SU-DHL-6 (cell line): ENCODE results near the gene TEDDM1.

ENCODE experiments used
- H2AFZ ChIP-seq: fragments of 200-600 bp; sonication (generic); 2 replicates; pipeline ENCODE4 v1.6.1; 2014; ENCODE audit warnings: low read depth, mild to moderate bottlenecking, moderate library complexity, mixed read lengths, antibody characterized with exemption, low read length; ENCODE audit not compliant: severe bottlenecking
- H3F3A ChIP-seq: fragments of 200-600 bp; shearing (Covaris generic); 2 replicates; pipeline ENCODE4 v1.6.0; 2016; ENCODE audit warnings: antibody characterized with exemption, mild to moderate bottlenecking; ENCODE audit not compliant: insufficient read depth
- H3K27ac ChIP-seq: fragments of 200-600 bp; sonication (generic); 2 replicates; pipeline ENCODE4 v1.5.1; 2016; ENCODE audit warnings: low read depth, mild to moderate bottlenecking, low read length, moderate library complexity, mixed read lengths
- H3K27me3 ChIP-seq: fragments of 200-600 bp; sonication (generic), shearing (Covaris generic); 2 replicates; pipeline ENCODE4 v1.6.0; 2014; ENCODE audit warnings: mild to moderate bottlenecking, low read length
- H3K36me3 ChIP-seq: fragments of 200-600 bp; sonication (generic); 2 replicates; pipeline ENCODE4 v1.6.1; 2014; ENCODE audit warnings: mild to moderate bottlenecking, low read length, mixed read lengths
- H3K4me2 ChIP-seq: fragments of 300-600, 200-600 bp; shearing (Covaris generic), sonication (generic); 2 replicates; pipeline ENCODE4 v1.6.0; 2014; ENCODE audit warnings: low read length, low read depth, mild to moderate bottlenecking; ENCODE audit not compliant: poor library complexity, severe bottlenecking
- H3K4me3 ChIP-seq: fragments of 200-600 bp; sonication (generic); 2 replicates; pipeline ENCODE4 v1.5.1; 2014; ENCODE audit warnings: antibody characterized with exemption, low read length, mild to moderate bottlenecking, mixed read lengths; ENCODE audit not compliant: insufficient read depth, poor library complexity, severe bottlenecking
- H3K79me2 ChIP-seq: fragments of 200-600 bp; sonication (generic); 2 replicates; pipeline ENCODE4 v1.6.1; 2014; ENCODE audit warnings: mild to moderate bottlenecking, low read length, moderate library complexity; ENCODE audit not compliant: insufficient read depth
- H3K9ac ChIP-seq: fragments of 200-600 bp; sonication (generic); 2 replicates; pipeline ENCODE4 v1.7.0; 2014; ENCODE audit warnings: mild to moderate bottlenecking, low read length
- H3K9me2 ChIP-seq: fragments of 200-600 bp; sonication (generic); replicated peaks from 2 replicates; pipeline ENCODE4 v1.6.1; 2014; ENCODE audit warnings: low read length; ENCODE audit not compliant: insufficient read depth
- H3K9me3 ChIP-seq: fragments of 200-600 bp; sonication (generic); 2 replicates; pipeline ENCODE4 v1.6.1; 2014; ENCODE audit warnings: low read length, mixed read lengths; ENCODE audit not compliant: insufficient read depth
- H4K20me1 ChIP-seq: fragments of 200-600 bp; sonication (generic); 2 replicates; pipeline ENCODE4 v1.6.1; 2014; ENCODE audit warnings: low read depth, mild to moderate bottlenecking, antibody characterized with exemption, low read length, moderate library complexity, mixed read lengths
- CTCF ChIP-seq: fragments of 200-600 bp; sonication (generic); IDR thresholded peaks from one replicate; pipeline ENCODE4 v1.5.1; 2017; ENCODE audit warnings: antibody characterized with exemption, mild to moderate bottlenecking, low read length, moderate library complexity; ENCODE audit not compliant: insufficient read depth, poor library complexity, severe bottlenecking
- EZH2phosphoT487 ChIP-seq: fragments of 200-600 bp; sonication (generic), shearing (Covaris generic); conservative IDR thresholded peaks from 2 replicates; pipeline ENCODE4 v1.6.1; 2018; ENCODE audit warnings: mild to moderate bottlenecking, antibody characterized with exemption, low read length, moderate library complexity, mixed read lengths

The TEDDM1 gene

GRCh38 chr1:182407724-182408123, 7.3 kb upstream of the TEDDM1 start:
- Histone ChIP-seq H3K4me2 (no peak overlapping the region), H4K20me1 (no peaks in the 10 kb centered on the region), H2AFZ (no peak overlapping the region), H3K9me3 (no peaks in the 10 kb centered on the region), H3K27me3 (no peaks in the 10 kb centered on the region), H3F3A (0 out of 2 replicates have a peak, but pooled peaks cover 3% of the 10 kb centered on the region), H3K9ac (no peak overlapping the region), H3K4me3 (no peak overlapping the region), H3K79me2 (no peaks in the 10 kb centered on the region), H3K9me2 (no peaks in the 10 kb centered on the region), H3K36me3 (no peaks in the 10 kb centered on the region), H3K27ac (no peak overlapping the region)
- no peak for TF ChIP-seq EZH2phosphoT487
- no peak for TF ChIP-seq CTCF

- Histone ChIP-seq H3K36me3 (no peaks in the 10 kb centered on the region), H3K79me2 (no peaks in the 10 kb centered on the region), H3K9me3 (no peaks in the 10 kb centered on the region), H3K4me2 (no peak overlapping the region), H4K20me1 (no peaks in the 10 kb centered on the region), H3K9me2 (no peaks in the 10 kb centered on the region), H3K27me3 (no peaks in the 10 kb centered on the region), H3K9ac (no peak overlapping the region), H3K27ac (no peak overlapping the region), H3K4me3 (no peak overlapping the region), H3F3A (no peaks in the 10 kb centered on the region), H2AFZ (no peak overlapping the region)
- TF ChIP-seq CTCF: no peak
Measured at GRCh38 chr1:182406012-182406411, 5.5 kb upstream of the TEDDM1 start.

- Histone ChIP-seq H3K4me2 (no peak overlapping the region), H3K79me2 (no peaks in the 10 kb centered on the region), H3F3A (no peaks in the 10 kb centered on the region), H4K20me1 (no peaks in the 10 kb centered on the region), H3K27ac (no peak overlapping the region), H3K9ac (no peak overlapping the region), H3K9me2 (no peaks in the 10 kb centered on the region), H3K27me3 (no peaks in the 10 kb centered on the region), H3K4me3 (no peak overlapping the region), H3K36me3 (no peaks in the 10 kb centered on the region), H3K9me3 (no peaks in the 10 kb centered on the region), H2AFZ (no peak overlapping the region)
- TF ChIP-seq CTCF (no peak), EZH2phosphoT487 (no peak)
Measured at GRCh38 chr1:182405578-182405977, 5.1 kb upstream of the TEDDM1 start.

- no peak overlapping the region for H3K27ac ChIP-seq
Measured at GRCh38 chr1:182404781-182405180, 4.3 kb upstream of the TEDDM1 start.

More at GRCh38 chr1:182404781-182405180, 4.3 kb upstream of the TEDDM1 start:
- H3K36me3 ChIP-seq: no peaks in the 10 kb centered on the region
- no peaks in the 10 kb centered on the region for H3F3A ChIP-seq
- no peak overlapping the region for H3K4me2 ChIP-seq
- no peak for TF ChIP-seq EZH2phosphoT487
- no peak for TF ChIP-seq CTCF
- H3K4me3 ChIP-seq: no peak overlapping the region
- H3K9ac ChIP-seq: no peak overlapping the region
- H3K9me2 ChIP-seq: no peaks in the 10 kb centered on the region
- no peak overlapping the region for H2AFZ ChIP-seq
- no peaks in the 10 kb centered on the region for H3K27me3 ChIP-seq
- no peaks in the 10 kb centered on the region for H3K79me2 ChIP-seq
- no peaks in the 10 kb centered on the region for H4K20me1 ChIP-seq
- no peaks in the 10 kb centered on the region for H3K9me3 ChIP-seq
